Parathyroid adenoma (tissue), 2 donors: ENCODE data around the gene LILRB2.
"Not testable (repeated sequence)": the region's sequence is repeated elsewhere in the genome, so short reads cannot be mapped to it uniquely, and the experiment has no call there.

Experiments used
- H2AFZ ChIP-seq: fragments of 300-600 bp; sonication (generic); one replicate; pipeline ENCODE4 v1.7.0; 2017; ENCODE audit warnings: antibody characterized with exemption, mild to moderate bottlenecking
- H3K27ac ChIP-seq: fragments of 300-600 bp; sonication (generic); one replicate; pipeline ENCODE4 v1.7.0; 2017
- H3K27me3 ChIP-seq: fragments of 300-600 bp; sonication (generic); one replicate; pipeline ENCODE4 v1.7.0; 2017; ENCODE audit warnings: low read length; ENCODE audit not compliant: control insufficient read depth, insufficient read depth
- H3K36me3 ChIP-seq: fragments of 300-600 bp; sonication (generic); one replicate; pipeline ENCODE4 v1.7.0; 2017; ENCODE audit warnings: low read length; ENCODE audit not compliant: control insufficient read depth, insufficient read depth
- H3K4me1 ChIP-seq: fragments of 300-600 bp; sonication (generic); one replicate; pipeline ENCODE4 v1.7.0; 2017; ENCODE audit warnings: control low read depth
- H3K4me2 ChIP-seq: fragments of 300-600 bp; sonication (generic); one replicate; pipeline ENCODE4 v1.7.0; 2017; ENCODE audit warnings: low read length
- H3K4me3 ChIP-seq: fragments of 300-600 bp; sonication (generic); one replicate; pipeline ENCODE4 v1.7.0; 2017; ENCODE audit warnings: low read depth, low read length
- H3K79me2 ChIP-seq: fragments of 300-600 bp; sonication (generic); one replicate; pipeline ENCODE4 v1.7.0; 2017; ENCODE audit warnings: control low read depth
- H3K9ac ChIP-seq: fragments of 300-600 bp; sonication (generic); one replicate; pipeline ENCODE4 v1.7.0; 2017; ENCODE audit warnings: mild to moderate bottlenecking
- H3K9me3 ChIP-seq: fragments of 300-600 bp; sonication (generic); one replicate; pipeline ENCODE4 v1.7.0; 2017; ENCODE audit warnings: low read length; ENCODE audit not compliant: control insufficient read depth
- CTCF ChIP-seq: fragments of 300-600 bp; sonication (generic); IDR thresholded peaks from one replicate; pipeline ENCODE4 v1.7.0; 2017; ENCODE audit warnings: antibody characterized with exemption, mild to moderate bottlenecking
- donor health status: primary hyperparathyroidism.

The LILRB2 gene

GRCh38 chr19:54233941-54234340, 47.0 kb downstream of the LILRB2 start:
- H3K36me3 ChIP-seq, result no peaks in the 10 kb centered on the region
- H3K4me1 ChIP-seq, result peaks cover 4% of the 10 kb centered on the region
- TF ChIP-seq CTCF, result no peak
- no peak overlapping the region for H2AFZ ChIP-seq
- no peaks in the 10 kb centered on the region for H3K79me2 ChIP-seq
- no peak overlapping the region for H3K9ac ChIP-seq
- H3K27ac ChIP-seq, result no peak overlapping the region
- H3K4me3 ChIP-seq, result no peak overlapping the region
- H3K9me3 ChIP-seq, result no peaks in the 10 kb centered on the region
- no peak overlapping the region for H3K4me2 ChIP-seq
- H3K27me3 ChIP-seq, result peaks cover 2% of the 10 kb centered on the region

- Histone ChIP-seq H3K79me2 (no peaks in the 10 kb centered on the region), H3K4me1 (peaks cover 4% of the 10 kb centered on the region), H3K27ac (no peak overlapping the region), H3K9ac (no peak overlapping the region), H3K27me3 (no peaks in the 10 kb centered on the region), H3K4me2 (peak overlapping the region; percentile 4), H2AFZ (peak overlapping the region; percentile 30), H3K36me3 (no peaks in the 10 kb centered on the region), H3K4me3 (no peak overlapping the region), H3K9me3 (no peaks in the 10 kb centered on the region)
- TF ChIP-seq CTCF, result peak; percentile 95
These were observed 49.6 kb downstream of the LILRB2 start for GRCh38 chr19:54231077-54231931.

GRCh38 chr19:54230031-54230430, 50.9 kb downstream of the LILRB2 start:
- no peaks in the 10 kb centered on the region for H3K79me2 ChIP-seq
- H3K9ac ChIP-seq, result no peak overlapping the region
- no peaks in the 10 kb centered on the region for H3K9me3 ChIP-seq
- H3K4me2 ChIP-seq, result no peak overlapping the region
- no peak overlapping the region for H3K4me3 ChIP-seq
- no peak overlapping the region for H3K27ac ChIP-seq
- no peak for TF ChIP-seq CTCF
- no peaks in the 10 kb centered on the region for H3K36me3 ChIP-seq
- no peak overlapping the region for H2AFZ ChIP-seq
- H3K4me1 ChIP-seq, result peaks cover 4% of the 10 kb centered on the region
- no peaks in the 10 kb centered on the region for H3K27me3 ChIP-seq

GRCh38 chr19:54229146-54229545, 51.8 kb downstream of the LILRB2 start:
- Histone ChIP-seq H3K36me3 (no peaks in the 10 kb centered on the region), H3K9me3 (no peaks in the 10 kb centered on the region), H3K27me3 (no peaks in the 10 kb centered on the region), H2AFZ (no peak overlapping the region), H3K79me2 (no peaks in the 10 kb centered on the region), H3K9ac (no peak overlapping the region), H3K4me2 (no peak overlapping the region), H3K4me3 (no peak overlapping the region), H3K27ac (no peak overlapping the region), H3K4me1 (peaks cover 4% of the 10 kb centered on the region)
- no peak for TF ChIP-seq CTCF

GRCh38 chr19:54224619-54225018, 56.3 kb downstream of the LILRB2 start:
- not testable (repeated sequence) for H3K27ac ChIP-seq, H3K4me1 ChIP-seq, H3K9me3 ChIP-seq, H2AFZ ChIP-seq, H3K9ac ChIP-seq, H3K36me3 ChIP-seq, H3K27me3 ChIP-seq, H3K4me2 ChIP-seq, H3K4me3 ChIP-seq, H3K79me2 ChIP-seq

GRCh38 chr19:54223937-54224281, 57.0 kb downstream of the LILRB2 start:
- not testable (repeated sequence) for H3K79me2 ChIP-seq, H3K27ac ChIP-seq, H2AFZ ChIP-seq, H3K4me2 ChIP-seq, H3K4me1 ChIP-seq, H3K36me3 ChIP-seq, H3K4me3 ChIP-seq, H3K9me3 ChIP-seq, H3K27me3 ChIP-seq, H3K9ac ChIP-seq
